ENCODE results near the gene AKT1.
"Not testable (repeated sequence)": the region's sequence is repeated elsewhere in the genome, so short reads cannot be mapped to it uniquely, and the experiment has no call there.

Gene AKT1

GRCh38 chr14:104755621-104756020, 39.9 kb downstream of the AKT1 start:
- DNase-seq (ENCODE audit: low spot score): no peak

DNA sequence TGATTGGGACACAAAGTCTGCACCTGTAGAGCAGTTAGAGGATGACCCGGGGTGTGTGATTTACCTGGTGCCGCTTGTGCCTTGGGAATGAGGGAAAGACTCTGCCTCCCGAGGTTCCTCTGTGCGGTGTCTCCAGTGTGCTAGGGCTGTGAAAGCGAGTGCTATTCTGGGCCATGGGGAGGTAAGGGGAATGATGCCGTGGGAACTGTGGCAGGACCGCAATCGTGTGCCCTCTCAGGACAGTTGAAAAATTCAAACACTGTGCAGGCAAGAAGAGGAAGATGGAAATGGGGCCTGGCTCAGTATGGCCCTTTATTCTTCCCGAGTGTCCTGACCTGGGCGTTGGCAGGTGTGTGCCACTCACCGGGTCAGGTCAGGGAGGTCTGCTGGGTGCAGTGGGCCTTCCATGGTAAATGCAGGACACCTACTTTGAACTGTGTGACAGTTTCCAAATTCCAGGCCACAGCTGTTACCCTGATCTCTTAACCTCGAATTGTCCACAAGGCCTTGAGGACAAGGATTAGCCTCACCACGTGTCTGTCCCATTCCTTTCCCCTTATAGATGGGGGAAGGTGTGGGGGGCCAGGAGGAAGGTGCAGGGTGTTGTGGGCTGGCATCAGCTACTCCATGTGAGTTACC, 41.2 kb downstream of the AKT1 start:
- DNase-seq (ENCODE audit: low spot score): no peak

- no peak for DNase-seq (ENCODE audit: low spot score)
Observed at GRCh38 chr14:104753528-104754212, 41.9 kb downstream of the AKT1 start.

DNA sequence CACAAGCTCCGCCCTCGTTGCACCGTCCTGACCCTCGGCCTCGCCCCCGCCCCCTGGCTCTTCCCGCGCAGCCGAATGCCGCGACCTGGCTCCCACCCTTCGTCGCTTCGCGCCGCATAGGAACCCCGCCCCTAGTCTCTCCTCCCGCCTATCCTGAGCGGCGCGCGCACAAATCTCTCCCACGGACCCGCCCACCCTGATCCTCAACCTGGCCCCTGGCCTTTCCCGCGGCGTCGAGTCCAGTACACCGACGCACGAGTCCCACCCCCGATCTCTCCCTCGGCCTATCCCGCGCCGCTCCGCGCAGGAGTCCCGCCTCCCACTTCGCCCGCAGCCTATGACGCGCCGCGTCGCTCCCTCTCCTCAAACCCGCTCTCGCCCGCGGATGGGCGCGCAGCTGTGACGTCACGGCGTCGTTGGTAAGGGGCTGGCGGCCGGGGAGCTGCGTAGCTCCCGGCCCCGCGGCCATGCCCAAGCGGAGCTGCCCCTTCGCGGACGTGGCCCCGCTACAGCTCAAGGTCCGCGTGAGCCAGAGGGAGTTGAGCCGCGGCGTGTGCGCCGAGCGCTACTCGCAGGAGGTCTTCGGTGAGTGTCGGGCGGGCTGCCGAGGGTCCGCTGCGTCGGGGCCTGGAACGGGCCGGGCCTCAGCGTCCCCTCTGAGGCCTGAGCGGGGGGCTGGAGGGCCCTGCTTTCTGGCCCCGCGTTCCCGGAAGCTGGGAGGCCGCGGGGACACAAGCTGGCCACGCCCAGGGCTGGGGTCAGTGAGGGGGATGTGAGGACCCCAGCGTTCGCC, 42.6 kb downstream of the AKT1 start, which contains the start of gene SIVA1:
Gene SIVA1 (plus strand): TSS at position 413 of the 793 bp plus-strand sequence. CDS start 55 bp downstream, at position 468.
- peak; percentile 97 for DNase-seq (ENCODE audit: low spot score)

DNA sequence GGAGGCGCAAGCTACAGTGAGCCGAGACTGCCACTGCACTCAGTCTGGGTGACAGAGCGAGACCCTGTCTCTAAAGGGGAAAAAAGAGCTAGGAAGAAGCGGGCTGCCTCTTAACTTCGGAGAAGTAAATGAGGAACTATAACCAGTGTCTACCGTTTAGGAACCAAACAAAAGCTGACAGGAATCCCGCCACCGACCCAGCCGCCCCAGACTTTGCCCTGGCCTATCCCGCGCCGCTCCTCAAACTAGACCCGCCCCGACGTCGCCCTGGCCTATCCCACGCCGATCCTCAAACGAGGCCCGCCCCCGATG, 43.2 kb downstream of the AKT1 start:
- DNase-seq (ENCODE audit: low spot score): no peak

DNA sequence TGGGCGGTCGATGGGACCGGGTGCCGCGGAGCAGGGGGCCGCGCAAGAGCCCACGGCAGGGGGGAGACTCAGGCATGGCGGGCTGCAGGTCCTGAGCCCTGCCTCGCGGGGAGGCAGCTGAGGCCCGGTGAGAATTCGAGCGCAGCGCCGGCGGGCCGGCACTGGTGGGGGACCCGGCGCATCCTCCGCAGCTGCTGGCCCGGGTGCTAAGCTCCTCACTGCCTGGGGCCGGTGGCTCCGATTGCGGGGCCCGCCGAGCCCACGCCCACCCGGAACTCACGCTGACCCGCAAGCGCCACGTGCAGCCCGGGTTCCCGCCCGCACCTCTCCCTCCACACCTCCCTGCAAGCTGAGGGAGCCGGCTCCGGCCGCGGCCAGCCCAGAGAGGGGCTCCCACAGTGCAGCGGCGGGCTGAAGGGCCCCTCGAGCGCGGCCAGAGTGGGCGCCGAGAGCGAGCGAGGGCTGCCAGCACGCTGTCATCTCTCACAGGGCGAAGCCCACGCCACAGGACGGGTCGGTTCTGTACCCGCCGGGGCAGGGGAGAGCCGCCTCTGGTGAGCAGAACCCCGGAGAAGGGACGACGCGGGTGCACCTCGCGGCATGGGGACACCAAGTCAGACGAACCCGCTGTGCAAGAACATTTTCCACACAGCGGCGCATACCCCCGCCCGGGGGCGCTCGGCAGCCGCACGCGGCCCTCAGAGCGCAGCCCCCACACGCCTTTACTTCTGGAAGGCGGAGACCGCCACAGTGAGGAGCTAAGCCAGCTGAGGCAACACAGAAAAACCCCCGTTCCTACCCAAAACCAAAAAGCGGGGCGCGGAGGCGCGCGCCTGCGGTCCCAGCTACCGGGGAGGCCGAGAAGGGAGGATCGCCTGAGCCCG, 43.8 kb downstream of the AKT1 start:
- DNase-seq (ENCODE audit: low spot score): no peak

DNA sequence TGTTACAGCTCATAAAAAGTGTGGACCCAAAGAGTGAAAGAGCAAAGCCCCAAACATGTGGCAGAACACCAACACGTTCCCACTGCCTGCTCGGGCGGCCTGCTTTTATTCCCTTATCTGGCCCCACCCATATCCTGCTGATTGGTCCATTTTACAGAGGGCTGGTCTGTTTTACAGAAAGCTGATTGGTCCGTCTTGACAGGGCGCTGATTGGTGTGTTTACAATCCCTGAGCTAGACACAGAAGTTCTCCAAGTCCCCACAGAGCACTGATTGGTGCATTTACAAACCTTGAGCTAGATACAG, 44.8 kb downstream of the AKT1 start:
- DNase-seq (ENCODE audit: low spot score): not testable (repeated sequence)

DNA sequence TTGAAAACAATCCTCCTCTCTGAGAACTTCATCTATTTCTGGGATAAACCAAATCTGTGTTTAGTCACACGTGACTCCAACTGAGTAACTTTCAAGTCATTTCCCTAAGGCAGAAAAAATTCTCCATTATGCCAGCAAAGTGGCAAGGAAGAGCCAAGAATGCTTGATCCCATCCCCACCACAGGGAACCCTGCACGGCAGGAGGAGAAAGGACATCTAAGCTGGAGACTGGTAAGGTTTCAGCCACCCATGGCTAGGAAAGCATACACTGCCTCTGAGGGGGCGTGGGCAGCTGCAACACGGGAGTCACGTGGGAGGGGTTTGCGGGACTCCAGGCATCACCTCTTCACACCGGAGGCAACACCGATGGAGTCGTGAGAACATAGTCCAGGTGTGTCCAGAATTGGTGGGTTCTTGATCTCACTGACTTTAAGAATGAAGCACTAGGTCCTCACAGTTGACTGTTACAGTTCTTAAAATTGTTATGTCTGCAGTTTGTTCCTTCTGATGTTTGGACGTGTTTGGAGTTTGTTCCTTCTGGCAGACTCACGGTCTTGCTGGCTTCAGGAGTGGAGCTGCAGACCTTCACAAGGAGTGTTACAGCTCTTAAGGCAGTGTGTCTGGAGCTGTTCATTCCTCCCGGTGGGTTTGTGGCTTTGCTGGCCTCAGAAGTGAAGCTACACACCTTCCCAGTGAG, 45.3 kb downstream of the AKT1 start:
- no peak for DNase-seq (ENCODE audit: low spot score)

DNA sequence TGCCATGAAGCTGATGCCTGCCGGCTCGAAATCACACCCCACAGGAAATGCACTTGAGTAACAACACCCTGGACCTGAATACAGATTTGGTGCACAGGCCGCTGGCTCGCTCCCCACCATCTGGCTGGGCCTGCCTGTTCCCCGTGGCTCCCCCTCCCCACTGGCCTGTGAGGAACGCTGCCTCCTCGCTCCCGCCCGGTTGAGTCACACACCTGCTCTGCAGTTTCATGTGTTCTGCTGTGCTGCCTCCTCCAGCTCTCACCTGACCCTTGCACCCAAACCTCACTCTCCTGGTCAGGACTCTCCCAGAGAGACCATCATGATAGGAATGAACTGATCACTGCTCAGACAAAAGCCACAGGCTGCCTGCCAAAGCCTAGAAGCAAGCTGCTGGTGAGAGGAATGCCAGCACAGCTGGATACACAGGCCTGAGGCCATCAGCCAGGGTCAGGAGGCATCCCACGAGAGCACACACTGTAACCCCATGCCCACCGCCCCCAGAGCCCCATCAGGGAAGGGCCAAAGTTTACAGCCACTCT, 46.4 kb downstream of the AKT1 start:
- no peak for DNase-seq (ENCODE audit: low spot score)

- no peak for DNase-seq (ENCODE audit: low spot score)
Observed at GRCh38 chr14:104747876-104748275, 47.7 kb downstream of the AKT1 start.

DNA sequence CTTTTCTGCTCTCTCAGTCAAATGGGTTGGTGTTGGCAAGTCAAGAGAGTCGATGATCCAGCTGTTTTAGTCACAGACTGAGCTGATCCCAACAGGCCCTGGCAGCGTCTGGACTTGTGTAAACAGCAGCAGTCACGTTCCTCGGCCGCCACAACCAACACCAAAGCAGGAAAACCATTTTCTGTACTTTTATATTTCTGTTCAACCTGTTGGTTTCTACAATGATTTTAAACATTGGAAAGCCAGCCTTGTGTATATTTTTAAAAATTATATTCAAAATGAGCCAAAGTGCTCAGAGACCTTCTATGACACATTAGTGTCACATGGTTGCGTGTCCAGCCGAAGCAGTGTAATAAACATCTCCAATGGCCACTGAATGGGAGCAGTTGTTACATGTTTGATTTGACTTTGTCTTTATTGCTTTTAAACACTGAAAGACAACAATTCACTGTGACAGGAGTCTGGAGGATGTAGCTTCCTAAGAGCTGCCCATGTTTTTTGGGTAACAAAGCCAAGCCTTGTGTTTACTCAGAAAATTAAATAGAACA, 48.5 kb downstream of the AKT1 start:
- no peak for DNase-seq (ENCODE audit: low spot score)

GRCh38 chr14:104746071-104746545, 49.4 kb downstream of the AKT1 start:
- DNase-seq (ENCODE audit: low spot score): no peak

DNA sequence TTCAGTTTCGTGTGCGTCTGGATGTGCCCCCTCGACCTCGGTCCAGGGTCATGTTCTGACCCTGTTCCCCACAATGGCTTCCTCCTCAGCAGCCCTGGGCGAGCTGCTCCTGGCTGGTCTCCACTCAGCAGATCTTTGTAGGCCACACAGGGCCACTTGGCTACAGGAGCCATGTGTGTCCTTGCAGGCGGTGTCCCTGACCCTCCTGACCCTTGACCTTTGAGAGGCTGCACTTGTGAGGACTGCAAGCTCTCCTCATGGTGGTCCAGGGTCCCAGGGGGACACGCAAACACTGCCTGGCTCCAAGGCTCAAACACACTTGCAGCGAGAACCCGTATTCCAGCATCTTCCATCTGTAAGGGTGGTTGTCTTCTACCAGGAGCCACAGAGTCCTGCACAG, 50.1 kb downstream of the AKT1 start:
- no peak for DNase-seq (ENCODE audit: low spot score)

DNA sequence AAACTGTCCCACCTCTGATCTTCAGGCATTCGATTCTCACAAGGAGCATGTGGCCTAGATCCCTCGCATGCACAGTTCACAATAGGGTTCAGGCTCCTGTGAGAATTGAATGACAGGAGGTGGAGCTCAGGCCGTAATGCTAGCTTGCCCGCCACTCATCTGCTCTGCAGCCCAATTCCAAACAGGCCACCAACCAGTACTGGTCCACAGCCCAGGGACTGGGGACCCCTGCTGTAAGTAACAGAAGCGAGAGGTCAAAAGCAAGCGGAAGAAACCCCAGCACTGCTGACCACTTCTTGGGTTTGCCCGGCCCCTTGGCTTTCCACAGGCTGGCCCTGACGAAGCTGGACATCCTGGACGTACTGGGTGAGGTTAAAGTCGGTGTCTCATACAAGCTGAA, 51.1 kb downstream of the AKT1 start:
- no peak for DNase-seq (ENCODE audit: low spot score)

DNA sequence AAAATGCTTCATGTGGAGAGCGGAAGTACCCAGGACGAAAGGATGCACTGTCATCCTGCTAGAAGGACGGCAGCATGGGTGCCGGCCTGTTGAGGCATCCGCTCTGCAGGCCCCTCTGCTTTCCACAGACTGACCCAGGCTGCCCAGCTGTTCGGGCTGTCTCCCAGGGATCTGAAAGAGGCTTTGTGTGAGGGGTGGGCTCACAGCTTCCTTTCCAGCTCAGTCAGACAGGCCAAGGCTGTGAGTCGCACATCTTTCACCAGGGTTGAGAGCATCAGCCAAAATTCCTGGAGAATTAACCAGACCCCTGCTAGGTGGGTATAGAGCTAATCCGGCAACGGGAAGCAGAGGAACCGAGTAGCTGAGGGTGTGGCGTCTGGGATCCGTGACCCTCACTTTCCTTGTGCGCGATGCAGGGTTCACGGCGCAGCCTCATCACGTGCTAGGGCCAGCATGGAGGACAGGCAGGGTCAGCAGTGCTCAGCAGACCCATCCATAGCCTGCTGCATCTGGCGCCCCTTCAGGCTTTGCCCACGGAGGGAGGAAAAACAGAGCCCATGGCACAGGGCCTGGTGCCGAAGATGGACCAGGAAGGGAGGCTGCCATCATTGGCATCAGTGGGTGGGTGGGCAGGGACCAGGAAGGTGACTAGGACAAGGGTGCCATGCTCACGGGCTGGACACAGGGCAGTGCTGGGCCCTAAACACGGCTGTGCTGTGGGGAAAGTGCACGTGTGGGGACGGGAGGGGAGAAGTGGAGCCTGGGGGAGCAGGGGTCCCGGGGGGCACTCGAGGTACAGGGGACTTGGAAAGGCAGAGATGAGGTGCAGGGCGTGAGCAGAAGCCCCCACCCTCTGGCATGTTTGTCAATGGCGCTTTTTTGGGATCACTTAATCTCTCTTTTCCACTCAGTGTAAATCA, 51.8 kb downstream of the AKT1 start:
- DNase-seq (ENCODE audit: low spot score): no peak

GRCh38 chr14:104742586-104743455, 52.7 kb downstream of the AKT1 start:
- DNase-seq (ENCODE audit: low spot score): no peak

GRCh38 chr14:104741803-104742251, 53.7 kb downstream of the AKT1 start:
- no peak for DNase-seq (ENCODE audit: low spot score)

DNA sequence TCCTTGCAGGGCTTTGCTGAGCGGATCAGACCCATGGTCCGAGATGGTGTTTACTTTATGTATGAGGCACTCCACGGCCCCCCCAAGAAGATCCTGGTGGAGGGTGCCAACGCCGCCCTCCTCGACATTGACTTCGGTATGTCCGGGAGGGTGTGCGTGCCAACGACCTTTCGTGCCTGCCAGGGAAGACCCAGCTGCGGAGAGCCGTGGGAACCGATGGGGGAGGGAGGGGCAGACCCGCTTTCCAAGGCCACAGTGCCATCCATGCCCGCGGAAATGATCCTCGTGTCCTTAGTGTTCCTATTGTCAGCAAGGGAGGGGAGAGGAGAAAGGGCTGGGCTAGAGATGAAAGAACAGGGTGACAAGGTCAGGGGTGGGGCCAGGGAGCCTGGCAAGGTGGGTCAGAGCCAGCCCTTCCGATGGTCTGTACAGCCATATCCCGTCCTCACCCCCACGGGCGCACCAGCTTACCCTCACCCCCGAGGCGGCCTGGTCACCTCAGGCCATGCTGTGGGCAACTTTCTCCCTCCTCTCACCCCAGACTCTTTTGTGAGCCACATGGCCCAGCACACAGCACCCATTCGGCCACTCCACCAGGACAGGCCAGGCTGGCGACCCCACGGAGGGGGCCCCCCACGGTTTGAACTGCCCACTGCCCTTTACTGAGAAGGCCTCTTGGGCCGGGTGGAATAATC, 54.3 kb downstream of the AKT1 start:
- DNase-seq (ENCODE audit: low spot score): no peak
